PC-3 (cell line): ENCODE measurements around the gene LPIN2. TPM values are rescaled to one million over a fixed set of nuclear protein-coding genes. Genes with fewer than 3 reads are reported as not detected.

Experiments used
- ATAC-seq: fragments of 200-7000 bp; cut with Tn5 transposase; 2 replicates; pipeline ENCODE4 v1.9.1; 2020; ENCODE audit warnings: mild to moderate bottlenecking, moderate library complexity
- BruUV-seq: library from RNA; stranded (reverse); fragments of 400-500 nt; replicated peaks from 2 replicates; lab custom pipeline; 2021; lab: Mats Ljungman, UMichigan
- CTCF ChIA-PET: fragments of 300-600 bp; sonication (Branson Sonifier 250); formaldehyde crosslinking; loops from one replicate; lab custom pipeline; 2022; ENCODE audit warnings: antibody characterized with exemption; lab: Charles Lee
- POLR2A ChIA-PET: fragments of 300-600 bp; sonication (Branson Sonifier 250); formaldehyde crosslinking; loops from one replicate; lab custom pipeline; 2022; ENCODE audit warnings: antibody characterized with exemption; ENCODE audit not compliant: unreplicated experiment; lab: Charles Lee
- DNase-seq: peaks from one replicate; pipeline ENCODE4 v3.0.0-alpha.2; 2015
- H2AFZ ChIP-seq: fragments of 300-600 bp; sonication (generic); 2 replicates; pipeline ENCODE4 v1.6.0; 2016; ENCODE audit warnings: antibody characterized with exemption, low read length
- H3F3A ChIP-seq: fragments of 300-600 bp; sonication (generic); one replicate; pipeline ENCODE4 v1.6.0; 2017; ENCODE audit warnings: antibody characterized with exemption, low read length, control low read depth, mild to moderate bottlenecking; ENCODE audit not compliant: unreplicated experiment
- H3K27ac ChIP-seq: fragments of 300-600 bp; sonication (generic); 2 replicates; pipeline ENCODE4 v1.5.1; 2016; ENCODE audit warnings: mild to moderate bottlenecking, low read length
- H3K27me3 ChIP-seq: fragments of 300-600 bp; sonication (generic); 2 replicates; pipeline ENCODE4 v1.6.1; 2016; ENCODE audit warnings: low read length, mixed read lengths
- H3K36me3 ChIP-seq: fragments of 300-600 bp; sonication (generic); 2 replicates; pipeline ENCODE4 v1.6.1; 2016; ENCODE audit warnings: low read depth, mixed run types, low read length, mixed read lengths
- H3K4me1 ChIP-seq: fragments of 300-600 bp; sonication (generic); 2 replicates; pipeline ENCODE4 v1.5.1; 2016; ENCODE audit warnings: low read length; ENCODE audit not compliant: insufficient read depth
- H3K4me2 ChIP-seq: fragments of 300-600 bp; sonication (generic); 2 replicates; pipeline ENCODE4 v1.6.0; 2016; ENCODE audit warnings: low read length
- H3K4me3 ChIP-seq: fragments of 300-600 bp; sonication (generic); 2 replicates; pipeline ENCODE4 v1.5.1; 2016; ENCODE audit warnings: mild to moderate bottlenecking, low read length, mixed read lengths
- H3K79me2 ChIP-seq: fragments of 300-600 bp; sonication (generic); 2 replicates; pipeline ENCODE4 v1.6.1; 2017; ENCODE audit warnings: low read length, mixed read lengths
- H3K9ac ChIP-seq: fragments of 300-600 bp; sonication (generic); 2 replicates; pipeline ENCODE4 v1.6.0; 2016; ENCODE audit warnings: mild to moderate bottlenecking, low read length
- H3K9me2 ChIP-seq: fragments of 300-600 bp; sonication (generic); replicated peaks from 2 replicates; pipeline ENCODE4 v1.6.1; 2016; ENCODE audit warnings: mixed run types, low read length, mixed read lengths
- H3K9me3 ChIP-seq: fragments of 300-600 bp; sonication (generic); 2 replicates; pipeline ENCODE4 v1.6.1; 2016; ENCODE audit warnings: low read length, mixed read lengths
- H4K20me1 ChIP-seq: fragments of 300-600 bp; sonication (generic); 2 replicates; pipeline ENCODE4 v1.6.1; 2016; ENCODE audit warnings: low read length, mixed read lengths
- EZH2 ChIP-seq: fragments of 300-600 bp; sonication (generic); IDR thresholded peaks from one replicate; pipeline ENCODE4 v1.6.1; 2017; ENCODE audit warnings: antibody characterized with exemption, mild to moderate bottlenecking, low read length; ENCODE audit not compliant: unreplicated experiment
- EZH2phosphoT487 ChIP-seq: fragments of 300-600 bp; sonication (generic); IDR thresholded peaks from 2 replicates; pipeline ENCODE4 v1.6.1; 2018; ENCODE audit warnings: mild to moderate bottlenecking, antibody characterized with exemption, low read length, borderline replicate concordance
- intact Hi-C: fragments of 100-400 bp; cut with micrococcal nuclease; formaldehyde crosslinking; loops from 2 replicates; pipeline ENCODE4 v1.9.0; 2023
- total RNA-seq: library from RNA; depleted of rRNA; stranded (reverse); fragments of >200 nt; gene quantifications from 2 replicates; pipeline ENCODE4 v1.2.3, GENCODE V29; 2014
- TF ChIP-seq, protein P1 (sequence below): fragments of 300-600 bp; sonication (generic); conservative IDR thresholded peaks from 2 replicates; pipeline ENCODE4 v1.5.1; 2017; ENCODE audit warnings: antibody characterized with exemption, low read depth, mild to moderate bottlenecking, low read length

The LPIN2 gene
- total RNA-seq, 1 experiment from 2014 or later = 9.8 TPM

DNA sequence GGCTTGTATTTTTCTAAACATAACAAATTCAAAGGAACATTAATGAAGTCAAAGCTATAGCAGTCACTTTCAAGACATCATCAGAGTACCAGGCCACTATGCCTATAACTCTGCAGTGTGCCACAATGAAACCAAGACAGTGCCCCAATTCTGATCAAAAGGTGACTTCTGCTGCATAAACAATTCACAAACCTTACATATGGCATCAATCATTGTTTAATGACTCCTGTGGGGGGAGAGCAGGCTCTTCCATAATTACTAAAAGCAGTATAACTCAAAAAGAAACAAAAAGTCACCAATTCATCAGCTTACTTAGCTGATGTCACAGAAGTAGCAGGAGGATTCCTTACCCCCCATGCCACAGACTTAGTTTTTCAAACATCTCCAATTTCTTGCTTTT lies 15.5 kb downstream of the LPIN2 start:
- H3K4me2 ChIP-seq = no peak overlapping the region
- no peaks in the 10 kb centered on the region for H3K36me3 ChIP-seq
- peaks cover 5% of the 10 kb centered on the region; the same call in 1 of the 2 replicates for H3K79me2 ChIP-seq
- intact Hi-C loops = no loop called here
- no peak for DNase-seq
- no TSS peak for BruUV-seq
- H2AFZ ChIP-seq = no peak overlapping the region
- ChIA-PET CTCF (no interaction called here), POLR2A (no interaction called here)
- H3K4me3 ChIP-seq = no peak overlapping the region
- H3K9me2 ChIP-seq = no peaks in the 10 kb centered on the region
- no peaks in the 10 kb centered on the region for H3K27me3 ChIP-seq
- no peak overlapping the region for H3K27ac ChIP-seq
- no peaks in the 10 kb centered on the region for H3K9me3 ChIP-seq
- ATAC-seq = no peak
- H3K9ac ChIP-seq = no peak overlapping the region
- TF ChIP-seq, protein P1, sequence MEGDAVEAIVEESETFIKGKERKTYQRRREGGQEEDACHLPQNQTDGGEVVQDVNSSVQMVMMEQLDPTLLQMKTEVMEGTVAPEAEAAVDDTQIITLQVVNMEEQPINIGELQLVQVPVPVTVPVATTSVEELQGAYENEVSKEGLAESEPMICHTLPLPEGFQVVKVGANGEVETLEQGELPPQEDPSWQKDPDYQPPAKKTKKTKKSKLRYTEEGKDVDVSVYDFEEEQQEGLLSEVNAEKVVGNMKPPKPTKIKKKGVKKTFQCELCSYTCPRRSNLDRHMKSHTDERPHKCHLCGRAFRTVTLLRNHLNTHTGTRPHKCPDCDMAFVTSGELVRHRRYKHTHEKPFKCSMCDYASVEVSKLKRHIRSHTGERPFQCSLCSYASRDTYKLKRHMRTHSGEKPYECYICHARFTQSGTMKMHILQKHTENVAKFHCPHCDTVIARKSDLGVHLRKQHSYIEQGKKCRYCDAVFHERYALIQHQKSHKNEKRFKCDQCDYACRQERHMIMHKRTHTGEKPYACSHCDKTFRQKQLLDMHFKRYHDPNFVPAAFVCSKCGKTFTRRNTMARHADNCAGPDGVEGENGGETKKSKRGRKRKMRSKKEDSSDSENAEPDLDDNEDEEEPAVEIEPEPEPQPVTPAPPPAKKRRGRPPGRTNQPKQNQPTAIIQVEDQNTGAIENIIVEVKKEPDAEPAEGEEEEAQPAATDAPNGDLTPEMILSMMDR = no peak
- no peak for TF ChIP-seq EZH2
- TF ChIP-seq EZH2phosphoT487 = no peak
- peaks cover 7% of the 10 kb centered on the region for H4K20me1 ChIP-seq
- no peaks in the 10 kb centered on the region for H3F3A ChIP-seq
- peaks cover 7% of the 10 kb centered on the region; the same call in 1 of the 2 replicates for H3K4me1 ChIP-seq

DNA sequence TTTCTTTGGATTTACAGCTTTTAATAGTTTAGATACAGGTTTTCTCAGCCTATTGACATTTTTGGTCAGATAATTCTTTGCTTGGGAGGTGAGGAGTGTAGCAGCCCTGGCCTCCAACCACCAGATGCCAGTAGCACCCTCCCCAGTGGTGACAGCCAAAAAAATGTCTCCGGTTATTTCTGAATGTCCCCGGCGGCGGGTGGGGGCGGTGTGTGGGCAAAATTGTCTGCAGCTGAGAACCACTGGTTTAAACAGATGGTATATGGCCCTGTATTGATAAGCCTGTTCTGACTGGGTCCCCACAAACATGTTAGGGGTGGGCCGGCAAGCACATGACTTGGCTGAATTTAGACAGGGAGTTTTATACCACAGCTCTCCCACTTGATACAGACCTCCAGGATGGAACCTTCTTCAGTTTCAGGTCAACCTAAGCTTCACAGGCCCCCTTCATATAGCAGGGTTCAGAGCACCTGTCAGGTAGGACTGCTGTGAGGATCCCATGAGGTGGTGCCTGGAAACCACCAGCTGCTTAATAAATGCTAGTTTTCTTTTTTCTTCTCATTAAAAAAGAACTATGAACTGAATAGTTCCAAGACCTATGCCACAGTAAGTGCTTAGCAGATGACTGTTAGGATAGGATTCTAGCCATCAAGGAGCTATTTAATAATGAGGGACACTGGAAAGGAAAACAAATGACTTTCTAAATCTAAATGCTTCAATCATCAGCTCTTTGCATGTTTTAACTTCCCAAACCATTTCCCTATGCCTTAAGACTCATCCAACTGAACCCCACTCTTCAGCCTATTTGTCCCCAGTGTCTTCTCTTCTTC lies 18.1 kb downstream of the LPIN2 start:
- Histone ChIP-seq H3K27ac (no peak overlapping the region), H3K4me3 (no peak overlapping the region), H3K4me2 (no peak overlapping the region), H3F3A (no peaks in the 10 kb centered on the region), H3K79me2 (peaks cover 17% of the 10 kb centered on the region; the same call in 1 of the 2 replicates), H3K4me1 (peaks cover 7% of the 10 kb centered on the region; the same call in 1 of the 2 replicates), H3K9me3 (no peaks in the 10 kb centered on the region), H3K27me3 (no peaks in the 10 kb centered on the region), H4K20me1 (peaks cover 7% of the 10 kb centered on the region), H3K9me2 (no peaks in the 10 kb centered on the region), H2AFZ (no peak overlapping the region), H3K9ac (no peak overlapping the region), H3K36me3 (no peaks in the 10 kb centered on the region)
- POLR2A ChIA-PET = no interaction called here
- BruUV-seq = no TSS peak
- CTCF ChIA-PET = no interaction called here
- DNase-seq (no peak), ATAC-seq (peak; percentile 65)
- TF ChIP-seq EZH2phosphoT487 = no peak
- TF ChIP-seq, protein P1 = peak; percentile 57
- no peak for TF ChIP-seq EZH2
- intact Hi-C loops = no loop called here
